Brain microvascular endothelial cell (primary cell): ENCODE data around the gene FAM32A.

Experiments used
- DNase-seq: peaks from one replicate; pipeline ENCODE4 v3.0.0-alpha.2; 2020
- H3K27ac ChIP-seq: fragments of 250-450 bp; sonication (Bioruptor Pico); 2 replicates; pipeline ENCODE4 v1.5.1; 2020; ENCODE audit warnings: mild to moderate bottlenecking, moderate library complexity
- H3K27me3 ChIP-seq: fragments of 250-450 bp; sonication (Bioruptor Pico); replicated peaks from 2 replicates; pipeline ENCODE4 v1.5.1; 2020; ENCODE audit warnings: mild to moderate bottlenecking
- H3K36me3 ChIP-seq: fragments of 250-450 bp; sonication (Bioruptor Pico); replicated peaks from 2 replicates; pipeline ENCODE4 v1.5.1; 2020; ENCODE audit warnings: mild to moderate bottlenecking
- H3K4me3 ChIP-seq: 2 replicates; pipeline ENCODE4 v1.5.1; 2011; ENCODE audit warnings: low read depth, mild to moderate bottlenecking, control low read depth, low read length, moderate library complexity
- in situ Hi-C: cut with HindIII; loops from 2 replicates; pipeline ENCODE4 v1.10.0; 2017; ENCODE audit warnings: low sequenced_read_pairs, low pct_ligation_motif_present
- TF ChIP-seq, protein P1 (sequence below): IDR thresholded peaks from 2 replicates; pipeline ENCODE4 v1.5.1; 2011; ENCODE audit warnings: low read depth, mild to moderate bottlenecking, moderate library complexity, low read length, control low read depth, inconsistent platforms; ENCODE audit errors: missing control alignments

FAM32A gene

DNA sequence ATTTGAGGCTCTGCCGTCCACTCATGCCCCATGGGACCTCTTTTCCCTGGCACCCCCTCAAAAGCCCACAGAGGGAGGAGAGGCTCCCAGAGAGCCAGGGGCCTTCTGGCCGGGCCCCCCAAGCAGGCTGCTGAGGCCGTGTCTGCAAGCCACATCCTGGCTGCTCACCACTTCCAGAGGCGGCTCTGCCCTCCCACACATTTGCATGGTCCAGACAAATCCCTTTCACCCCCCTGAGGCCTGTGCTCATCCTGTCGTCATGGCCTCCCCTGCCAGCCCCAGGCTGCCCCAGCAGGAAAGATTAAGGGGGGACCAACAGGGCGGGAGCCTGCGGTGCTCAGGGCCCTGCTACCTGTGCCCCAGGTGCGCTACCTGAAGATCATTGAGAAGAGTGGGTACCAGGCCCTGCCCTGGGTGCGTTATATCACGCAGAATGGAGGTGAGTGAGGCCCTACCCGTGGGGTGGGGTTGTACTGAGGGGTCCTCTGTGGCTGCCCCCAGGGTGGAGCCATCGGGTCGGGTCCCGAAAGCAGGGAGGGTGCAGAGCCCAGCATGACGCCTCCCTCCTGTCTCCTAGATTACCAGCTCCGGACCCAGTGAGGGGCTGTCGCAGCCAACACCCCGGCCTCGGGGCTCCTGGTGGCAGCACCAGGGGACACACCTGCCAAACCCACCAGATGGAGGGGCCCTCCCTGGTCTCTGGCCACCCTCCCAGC is 48.8 kb downstream of the FAM32A start:
- in situ Hi-C loops, result loop anchor here (25.0 kb wide), 1 partner anchor 128 kb away; no protein-coding TSS in a partner anchor

DNA sequence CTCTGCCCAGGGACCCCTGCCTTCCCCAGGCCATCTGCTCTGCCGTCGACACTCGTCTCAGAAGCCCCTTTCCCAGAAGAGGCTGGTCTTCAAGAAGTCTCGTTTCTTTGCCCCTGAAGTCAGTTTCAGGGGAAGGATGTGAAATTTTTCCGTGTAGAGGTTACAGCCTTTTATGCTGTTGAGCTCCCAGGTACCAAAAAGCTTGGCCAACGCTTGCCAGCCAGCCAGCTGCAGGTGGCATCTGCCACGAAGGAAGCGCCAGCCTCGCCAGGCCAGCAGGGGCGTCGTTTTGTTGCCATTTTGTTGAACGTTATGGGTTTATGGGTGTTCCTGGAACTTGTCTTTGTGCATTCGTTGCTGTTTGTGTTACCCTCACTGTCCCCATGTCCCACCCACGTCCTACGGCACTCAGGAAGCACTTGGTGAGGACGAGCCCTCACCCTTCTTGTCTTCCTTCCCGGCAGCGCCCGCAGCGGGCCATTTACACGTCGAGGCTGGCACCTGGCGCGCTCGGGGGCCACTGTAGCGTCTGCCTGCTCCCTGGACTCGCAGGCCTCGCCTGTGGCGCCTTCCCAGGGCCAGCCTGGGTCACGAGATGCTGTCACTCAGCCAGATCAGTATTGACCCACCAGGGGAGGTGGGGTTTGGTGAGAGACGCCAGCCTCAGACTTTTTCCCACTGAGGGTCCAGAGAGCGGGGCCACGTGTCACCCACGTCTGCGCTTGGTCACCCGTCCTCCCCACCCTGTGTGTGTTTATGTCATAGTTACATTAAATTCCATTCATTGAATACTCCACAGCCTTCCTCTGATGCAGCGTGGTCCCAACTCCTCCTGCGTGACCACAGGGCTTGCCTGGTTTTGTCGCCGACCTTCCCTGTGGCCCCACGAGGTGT is 49.6 kb downstream of the FAM32A start:
- TF ChIP-seq, protein P1, sequence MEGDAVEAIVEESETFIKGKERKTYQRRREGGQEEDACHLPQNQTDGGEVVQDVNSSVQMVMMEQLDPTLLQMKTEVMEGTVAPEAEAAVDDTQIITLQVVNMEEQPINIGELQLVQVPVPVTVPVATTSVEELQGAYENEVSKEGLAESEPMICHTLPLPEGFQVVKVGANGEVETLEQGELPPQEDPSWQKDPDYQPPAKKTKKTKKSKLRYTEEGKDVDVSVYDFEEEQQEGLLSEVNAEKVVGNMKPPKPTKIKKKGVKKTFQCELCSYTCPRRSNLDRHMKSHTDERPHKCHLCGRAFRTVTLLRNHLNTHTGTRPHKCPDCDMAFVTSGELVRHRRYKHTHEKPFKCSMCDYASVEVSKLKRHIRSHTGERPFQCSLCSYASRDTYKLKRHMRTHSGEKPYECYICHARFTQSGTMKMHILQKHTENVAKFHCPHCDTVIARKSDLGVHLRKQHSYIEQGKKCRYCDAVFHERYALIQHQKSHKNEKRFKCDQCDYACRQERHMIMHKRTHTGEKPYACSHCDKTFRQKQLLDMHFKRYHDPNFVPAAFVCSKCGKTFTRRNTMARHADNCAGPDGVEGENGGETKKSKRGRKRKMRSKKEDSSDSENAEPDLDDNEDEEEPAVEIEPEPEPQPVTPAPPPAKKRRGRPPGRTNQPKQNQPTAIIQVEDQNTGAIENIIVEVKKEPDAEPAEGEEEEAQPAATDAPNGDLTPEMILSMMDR, result no peak
- H3K36me3 ChIP-seq, result peaks cover 65% of the 10 kb centered on the region
- no peak for DNase-seq
- H3K27ac ChIP-seq, result no peak overlapping the region
- in situ Hi-C loops, result loop anchor here (25.0 kb wide), 1 partner anchor 128 kb away; no protein-coding TSS in a partner anchor
- H3K4me3 ChIP-seq, result no peak overlapping the region
- H3K27me3 ChIP-seq, result no peaks in the 10 kb centered on the region

More for the DNA sequence above, 48.8 kb downstream of the FAM32A start:
- no peak overlapping the region for H3K27ac ChIP-seq
- no peak overlapping the region for H3K4me3 ChIP-seq
- H3K36me3 ChIP-seq, result peaks cover 73% of the 10 kb centered on the region
- no peaks in the 10 kb centered on the region for H3K27me3 ChIP-seq
- TF ChIP-seq, protein P1, result no peak
- no peak for DNase-seq

DNA sequence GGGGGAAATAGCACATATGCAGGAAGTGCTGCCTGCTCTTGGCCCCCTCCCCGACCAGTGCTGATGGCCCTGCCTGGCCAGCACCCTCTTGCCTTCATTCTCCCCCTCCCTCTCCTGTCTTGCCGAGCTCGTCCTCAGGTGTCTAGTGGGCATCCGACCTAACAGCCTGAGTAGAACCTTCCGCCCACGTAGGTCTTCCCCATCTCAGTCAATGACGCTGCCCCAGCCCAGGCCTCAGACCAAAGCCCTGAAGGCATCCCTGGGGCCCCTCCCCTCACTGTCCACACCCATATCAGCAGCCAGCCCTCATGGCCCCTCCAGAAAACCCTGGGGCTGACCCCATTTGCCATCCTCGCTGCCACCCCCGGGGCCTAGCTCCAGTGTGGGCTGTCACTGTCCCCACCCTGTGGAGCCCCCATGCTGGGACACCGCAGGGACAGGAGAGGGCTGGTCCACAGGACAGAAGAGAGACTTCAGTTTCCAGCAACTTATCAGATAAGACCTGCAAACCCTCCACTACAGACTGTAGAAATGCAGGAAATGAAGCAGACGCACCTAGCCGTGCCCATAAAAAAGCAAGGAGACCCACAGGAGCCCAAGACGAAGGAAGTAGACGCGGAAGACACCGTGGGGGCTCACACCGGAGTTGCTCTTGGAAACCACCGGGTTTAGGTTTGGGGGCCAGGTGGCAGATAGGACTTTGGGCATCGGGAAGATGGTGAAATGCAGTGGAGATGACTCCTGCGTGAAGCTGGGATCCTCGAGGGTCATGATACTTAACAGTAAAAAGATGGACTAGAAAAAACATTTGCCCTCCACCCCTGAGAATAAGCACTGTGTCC is 50.8 kb downstream of the FAM32A start:
- Histone ChIP-seq H3K4me3 (no peak overlapping the region), H3K36me3 (peaks cover 56% of the 10 kb centered on the region), H3K27me3 (no peaks in the 10 kb centered on the region), H3K27ac (no peak overlapping the region)
- DNase-seq, result no peak
- TF ChIP-seq, protein P1, result no peak
- in situ Hi-C loops, result loop anchor here (25.0 kb wide), 1 partner anchor 126 kb away; no protein-coding TSS in a partner anchor
